ENCODE measurements around the gene PRPSAP1.
A peak's percentile ranks its signal among the peaks of the same experiment; 100 is the strongest.

PRPSAP1 gene

DNA sequence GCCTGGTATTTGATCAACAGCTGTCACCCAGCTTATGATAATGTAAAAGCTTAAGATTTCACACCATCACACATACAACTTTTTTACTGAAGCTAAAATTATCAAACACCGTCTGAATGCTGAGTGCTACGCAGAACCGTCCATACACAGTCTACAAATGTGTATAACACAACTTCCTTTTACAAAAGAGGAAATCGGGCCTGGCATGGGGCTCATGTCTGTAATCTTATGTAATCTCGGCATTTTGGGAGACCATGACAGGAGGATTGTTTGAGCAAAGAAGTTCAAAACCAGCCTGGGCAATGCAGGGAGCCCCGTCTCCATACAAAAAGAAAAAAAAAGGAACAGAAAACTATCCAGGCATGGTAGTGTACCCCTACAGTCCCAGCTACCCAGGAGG, 26.0 kb downstream of the PRPSAP1 start:
- no peak overlapping the region for H3K27ac ChIP-seq
- no peak for DNase-seq
- no peaks in the 10 kb centered on the region for H3K27me3 ChIP-seq (replicated peaks)
- in situ Hi-C loops (cut with HindIII; ENCODE audit: low pct_ligation_motif_present, low sequenced_read_pairs): no loop called here
- H3K4me3 ChIP-seq (ENCODE audit: low read depth, low read length): no peak overlapping the region
- H3K36me3 ChIP-seq (replicated peaks): peaks cover 38% of the 10 kb centered on the region
- TF ChIP-seq, protein P1, sequence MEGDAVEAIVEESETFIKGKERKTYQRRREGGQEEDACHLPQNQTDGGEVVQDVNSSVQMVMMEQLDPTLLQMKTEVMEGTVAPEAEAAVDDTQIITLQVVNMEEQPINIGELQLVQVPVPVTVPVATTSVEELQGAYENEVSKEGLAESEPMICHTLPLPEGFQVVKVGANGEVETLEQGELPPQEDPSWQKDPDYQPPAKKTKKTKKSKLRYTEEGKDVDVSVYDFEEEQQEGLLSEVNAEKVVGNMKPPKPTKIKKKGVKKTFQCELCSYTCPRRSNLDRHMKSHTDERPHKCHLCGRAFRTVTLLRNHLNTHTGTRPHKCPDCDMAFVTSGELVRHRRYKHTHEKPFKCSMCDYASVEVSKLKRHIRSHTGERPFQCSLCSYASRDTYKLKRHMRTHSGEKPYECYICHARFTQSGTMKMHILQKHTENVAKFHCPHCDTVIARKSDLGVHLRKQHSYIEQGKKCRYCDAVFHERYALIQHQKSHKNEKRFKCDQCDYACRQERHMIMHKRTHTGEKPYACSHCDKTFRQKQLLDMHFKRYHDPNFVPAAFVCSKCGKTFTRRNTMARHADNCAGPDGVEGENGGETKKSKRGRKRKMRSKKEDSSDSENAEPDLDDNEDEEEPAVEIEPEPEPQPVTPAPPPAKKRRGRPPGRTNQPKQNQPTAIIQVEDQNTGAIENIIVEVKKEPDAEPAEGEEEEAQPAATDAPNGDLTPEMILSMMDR (IDR thresholded peaks at IDR 0.05; ENCODE audit: low read depth, low read length, missing control alignments): no peak

DNA sequence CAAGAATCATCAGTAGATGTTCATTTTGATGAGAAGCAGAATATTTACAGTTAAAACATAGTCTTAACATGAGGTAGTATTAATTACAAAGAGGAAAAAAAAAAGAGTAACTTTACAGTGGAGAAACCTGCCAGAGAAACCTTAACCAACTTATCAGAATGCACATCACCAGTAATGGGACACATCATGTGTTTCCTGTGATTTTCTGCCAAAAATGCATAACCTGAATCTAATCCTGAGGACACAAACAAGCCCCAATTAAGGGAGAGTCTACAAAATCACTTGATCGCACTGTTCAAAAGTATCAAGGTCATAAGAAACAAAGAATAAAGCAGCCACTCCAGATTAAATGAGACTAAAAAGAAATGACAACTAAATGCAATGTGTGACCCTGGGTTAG, 27.4 kb downstream of the PRPSAP1 start:
- H3K36me3 ChIP-seq (replicated peaks): peaks cover 43% of the 10 kb centered on the region
- H3K27me3 ChIP-seq (replicated peaks): no peaks in the 10 kb centered on the region
- in situ Hi-C loops (cut with HindIII; ENCODE audit: low pct_ligation_motif_present, low sequenced_read_pairs): no loop called here
- no peak overlapping the region for H3K4me3 ChIP-seq (ENCODE audit: low read depth, low read length)
- H3K27ac ChIP-seq: no peak overlapping the region
- TF ChIP-seq, protein P1 (IDR thresholded peaks at IDR 0.05; ENCODE audit: low read depth, low read length, missing control alignments): no peak
- DNase-seq: no peak

DNA sequence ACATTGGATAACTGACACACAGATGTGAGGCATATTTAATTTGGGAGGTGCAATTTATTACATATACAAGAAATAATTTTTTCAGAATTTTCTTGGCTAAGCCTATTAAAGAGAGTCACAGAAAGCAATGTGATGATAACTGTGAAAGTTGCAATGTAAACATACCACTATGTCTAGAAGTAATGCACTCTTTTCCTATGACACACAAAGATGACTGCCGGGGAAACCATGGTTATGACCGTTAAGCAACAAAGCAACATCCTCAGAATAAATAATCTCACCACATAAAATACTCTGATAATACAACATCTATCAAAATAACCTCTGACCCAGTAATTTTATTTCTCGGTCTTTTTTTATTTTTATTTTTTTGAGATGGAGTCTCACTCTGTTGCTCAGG, 35.1 kb downstream of the PRPSAP1 start:
- DNase-seq: peak; percentile 67
- Histone ChIP-seq H3K27ac (peak overlapping the region; percentile 48), H3K4me3 (ENCODE audit: low read depth, low read length) (no peak overlapping the region), H3K27me3 (replicated peaks) (no peaks in the 10 kb centered on the region), H3K36me3 (replicated peaks) (peaks cover 38% of the 10 kb centered on the region)
- TF ChIP-seq, protein P1 (IDR thresholded peaks at IDR 0.05; ENCODE audit: low read depth, low read length, missing control alignments): no peak
- in situ Hi-C loops (cut with HindIII; ENCODE audit: low pct_ligation_motif_present, low sequenced_read_pairs): no loop called here

DNA sequence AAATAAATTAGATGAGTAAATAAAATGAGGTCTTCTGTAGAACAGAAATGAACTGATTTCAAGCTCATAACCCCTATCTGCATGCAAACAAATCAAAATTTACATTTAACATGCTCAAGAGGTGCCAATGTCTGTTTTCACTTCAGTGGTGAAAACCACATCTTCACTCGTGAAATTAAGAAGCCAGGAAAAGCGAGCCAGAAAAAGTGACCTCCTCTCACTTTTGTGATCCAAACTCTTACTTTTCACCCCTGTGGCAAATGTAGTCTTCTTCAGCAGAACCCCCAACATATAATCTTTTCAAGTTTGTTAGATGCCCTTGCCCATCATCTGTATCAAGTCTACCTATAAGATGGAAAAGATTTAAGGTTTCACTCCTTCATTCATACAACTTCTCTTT, 36.2 kb downstream of the PRPSAP1 start:
- no peaks in the 10 kb centered on the region for H3K27me3 ChIP-seq (replicated peaks)
- H3K27ac ChIP-seq: no peak overlapping the region
- in situ Hi-C loops (cut with HindIII; ENCODE audit: low pct_ligation_motif_present, low sequenced_read_pairs): no loop called here
- DNase-seq: no peak
- no peak overlapping the region for H3K4me3 ChIP-seq (ENCODE audit: low read depth, low read length)
- peaks cover 42% of the 10 kb centered on the region for H3K36me3 ChIP-seq (replicated peaks)
- TF ChIP-seq, protein P1 (IDR thresholded peaks at IDR 0.05; ENCODE audit: low read depth, low read length, missing control alignments): no peak

DNA sequence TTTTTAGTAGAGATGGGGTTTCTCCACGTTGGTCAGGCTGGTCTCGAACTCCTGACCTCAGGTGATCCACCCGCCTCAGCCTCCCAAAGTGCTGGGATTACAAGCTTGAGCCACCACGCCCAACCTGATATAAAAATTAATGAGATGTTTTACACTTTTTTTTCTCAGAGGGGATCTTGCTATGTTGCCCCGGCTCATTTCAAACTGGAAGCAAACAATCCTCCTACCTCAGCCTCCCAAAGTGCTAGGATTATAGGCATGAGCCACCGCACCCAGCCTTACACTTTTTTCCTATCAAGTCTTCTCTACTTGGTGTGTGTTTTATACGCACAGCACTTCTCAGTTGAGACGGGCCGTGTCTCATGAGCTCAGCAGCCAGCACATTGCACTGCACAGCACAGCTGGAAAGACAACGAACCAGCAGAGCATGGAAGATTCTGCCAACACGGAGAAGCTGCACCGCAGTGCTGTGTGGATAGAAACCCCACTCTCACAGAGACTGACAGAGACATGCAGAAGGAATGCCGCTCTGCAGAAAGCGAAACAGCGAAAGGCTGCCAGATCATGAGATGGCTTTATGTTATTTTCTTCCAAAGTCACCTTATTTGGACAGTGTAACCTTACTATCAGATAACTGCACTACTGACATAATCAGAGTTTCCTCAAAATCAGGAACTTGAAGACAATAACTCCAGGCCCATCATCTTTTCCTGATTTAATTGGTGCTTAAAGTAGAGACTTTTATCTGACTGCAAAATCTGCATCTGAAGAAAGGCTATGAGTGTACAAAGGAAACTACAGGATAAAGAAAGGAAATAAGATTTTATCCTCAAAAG, 39.1 kb downstream of the PRPSAP1 start:
- TF ChIP-seq, protein P1 (IDR thresholded peaks at IDR 0.05; ENCODE audit: low read depth, low read length, missing control alignments): no peak
- Histone ChIP-seq H3K36me3 (replicated peaks) (peaks cover 44% of the 10 kb centered on the region), H3K27me3 (replicated peaks) (no peaks in the 10 kb centered on the region), H3K4me3 (ENCODE audit: low read depth, low read length) (no peak overlapping the region), H3K27ac (no peak overlapping the region)
- peak; percentile 32 for DNase-seq
- in situ Hi-C loops (cut with HindIII; ENCODE audit: low pct_ligation_motif_present, low sequenced_read_pairs): no loop called here

DNA sequence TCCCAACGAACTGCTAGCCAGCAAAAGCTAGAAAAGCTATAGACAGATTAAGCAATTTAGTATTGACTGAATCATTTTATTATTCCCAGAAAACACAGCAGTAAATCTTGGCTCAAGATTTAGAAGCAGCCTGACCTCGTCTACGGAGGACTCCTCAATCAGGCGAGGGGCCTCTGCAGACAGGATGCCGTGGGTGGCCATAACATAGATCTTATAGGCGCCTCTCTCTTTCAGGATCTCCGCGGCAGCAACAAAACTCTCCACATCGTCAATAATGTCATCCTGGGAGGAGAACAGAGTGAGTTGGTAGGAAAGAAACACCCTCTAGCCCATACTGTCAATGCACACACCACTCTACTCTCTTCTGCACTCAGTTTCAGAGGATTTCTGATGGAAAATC, 41.0 kb downstream of the PRPSAP1 start:
- Histone ChIP-seq H3K27ac (no peak overlapping the region), H3K36me3 (replicated peaks) (peaks cover 49% of the 10 kb centered on the region), H3K27me3 (replicated peaks) (no peaks in the 10 kb centered on the region), H3K4me3 (ENCODE audit: low read depth, low read length) (no peak overlapping the region)
- TF ChIP-seq, protein P1 (IDR thresholded peaks at IDR 0.05; ENCODE audit: low read depth, low read length, missing control alignments): no peak
- no peak for DNase-seq
- in situ Hi-C loops (cut with HindIII; ENCODE audit: low pct_ligation_motif_present, low sequenced_read_pairs): no loop called here
